IPS DF 19.7 (cell line): ENCODE measurements around the gene SLC6A18.
"Not testable (repeated sequence)": the region's sequence is repeated elsewhere in the genome, so short reads cannot be mapped to it uniquely, and the experiment has no call there.

Experiments
- DNase-seq: peaks from one replicate; pipeline ENCODE4 v3.0.0-alpha.2; 2013; ENCODE audit warnings: low read depth, low spot score

The SLC6A18 gene

GRCh38 chr5:1290956-1291355, 65.8 kb downstream of the SLC6A18 start:
- not testable (repeated sequence) for DNase-seq

GRCh38 chr5:1291611-1292080, 66.5 kb downstream of the SLC6A18 start:
- no peak for DNase-seq

GRCh38 chr5:1292139-1292538, 67.0 kb downstream of the SLC6A18 start:
- no peak for DNase-seq

- DNase-seq = no peak
Measured at GRCh38 chr5:1292846-1293415, 67.8 kb downstream of the SLC6A18 start.

- no peak for DNase-seq
Measured at GRCh38 chr5:1293416-1294205, 68.4 kb downstream of the SLC6A18 start.

GRCh38 chr5:1294206-1294834, 69.1 kb downstream of the SLC6A18 start:
- DNase-seq = no peak

- no peak for DNase-seq
Measured at GRCh38 chr5:1294835-1295649, 69.9 kb downstream of the SLC6A18 start, which contains the start of gene TERT. Gene TERT (minus strand): TSS chr5:1295068. CDS start chr5:1294989, 79 bp downstream.

GRCh38 chr5:1295650-1296037, 70.5 kb downstream of the SLC6A18 start:
- no peak for DNase-seq
